Measurements from ENCODE around the gene FAM76A.
A peak's percentile ranks its signal among the peaks of the same experiment; 100 is the strongest.
"Not testable (repeated sequence)": the region's sequence is repeated elsewhere in the genome, so short reads cannot be mapped to it uniquely, and the experiment has no call there.

The FAM76A gene

GRCh38 chr1:27724961-27725373 is 794 bp upstream of the FAM76A start:
- DNase-seq (ENCODE audit: low read depth in 1 of 2, low spot score in 1 of 2) = no peak

GRCh38 chr1:27726173-27727044 is 648 bp downstream of the FAM76A start:
- peak in 1 of 2 donors; percentile 12 for DNase-seq (ENCODE audit: low read depth in 1 of 2, low spot score in 1 of 2)

DNA sequence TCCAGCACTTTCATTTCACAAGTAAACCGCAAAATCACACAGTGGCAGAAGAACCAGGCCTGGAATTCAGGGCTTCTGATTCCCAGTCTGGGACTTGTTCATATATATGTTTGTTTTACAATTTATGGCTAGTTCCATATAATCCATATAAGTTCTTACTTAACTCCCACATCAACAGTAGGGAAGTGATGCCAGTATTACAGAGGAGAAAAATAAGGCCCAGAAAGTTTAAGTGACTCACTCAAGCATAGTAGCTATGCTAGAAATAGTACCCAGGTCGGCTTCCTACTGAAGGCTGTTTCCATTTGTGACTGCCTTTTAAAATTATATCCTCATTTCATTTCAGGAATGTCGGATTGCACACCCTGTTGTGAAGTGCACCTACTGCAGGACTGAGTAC is 1.4 kb downstream of the FAM76A start:
- DNase-seq (ENCODE audit: low read depth in 1 of 2, low spot score in 1 of 2) = no peak

GRCh38 chr1:27736252-27736651 is 10.5 kb downstream of the FAM76A start:
- no peak for DNase-seq (ENCODE audit: low read depth in 1 of 2, low spot score in 1 of 2)

DNA sequence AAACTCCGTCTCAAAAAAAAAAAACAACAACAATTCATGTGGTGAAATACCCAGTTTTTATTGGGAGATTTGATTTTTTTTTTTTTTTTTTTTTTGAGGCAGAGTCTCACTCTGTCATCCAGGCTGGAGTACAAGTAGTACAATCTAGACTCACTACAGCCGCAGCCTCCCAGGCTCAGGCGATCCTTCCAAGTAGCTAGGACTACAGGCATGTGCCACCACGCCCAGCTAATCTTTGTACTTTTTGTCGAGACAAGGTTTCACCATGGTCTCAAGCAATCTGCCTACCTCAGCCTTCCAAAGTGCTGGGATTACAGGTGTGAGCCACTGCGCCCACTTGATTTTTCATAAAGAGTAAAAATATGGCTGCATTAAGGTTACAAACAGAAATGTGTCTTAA is 15.4 kb downstream of the FAM76A start:
- DNase-seq (ENCODE audit: low read depth in 1 of 2, low spot score in 1 of 2) = no peak

- no peak for DNase-seq (ENCODE audit: low read depth in 1 of 2, low spot score in 1 of 2)
These were observed 18.8 kb downstream of the FAM76A start for GRCh38 chr1:27744556-27744955.

DNA sequence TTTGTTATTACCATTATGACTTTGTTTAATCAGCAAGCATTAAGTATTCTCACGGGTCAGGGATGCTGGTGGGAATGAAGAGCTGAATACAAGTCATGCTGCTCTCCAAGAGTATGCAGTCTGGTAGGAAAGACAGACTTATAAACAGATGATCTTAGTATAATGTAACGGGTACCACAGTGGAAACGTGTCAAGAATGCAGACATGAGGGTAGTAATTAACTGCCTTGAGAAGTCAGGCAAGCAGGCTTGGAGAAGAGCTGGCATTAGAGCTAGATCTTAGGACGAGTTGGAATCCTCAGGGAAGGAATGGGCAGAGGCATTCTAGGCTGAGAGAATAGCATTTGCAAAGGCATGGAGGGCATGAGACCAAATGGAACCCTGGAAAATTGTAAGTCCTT is 19.7 kb downstream of the FAM76A start:
- DNase-seq (ENCODE audit: low read depth in 1 of 2, low spot score in 1 of 2) = no peak

DNA sequence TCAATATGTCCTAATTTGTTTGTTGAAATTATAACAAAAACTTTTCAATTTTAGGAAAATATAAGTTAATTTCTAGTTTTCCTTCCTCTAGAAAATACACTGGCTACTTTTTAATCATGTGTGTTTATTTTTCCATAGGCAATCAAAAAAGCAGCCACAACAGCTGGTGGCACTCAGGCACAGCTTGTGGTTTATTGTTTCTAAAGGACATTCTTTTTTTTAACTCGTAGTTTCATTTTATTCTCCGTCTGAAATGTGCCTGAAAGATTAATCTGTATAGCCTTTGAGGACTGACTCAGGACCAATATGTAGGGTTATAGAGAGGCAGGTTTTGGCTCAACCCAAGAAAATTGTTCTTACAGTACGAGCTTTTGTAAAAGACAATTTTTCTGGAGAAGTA is 26.6 kb downstream of the FAM76A start:
- DNase-seq (ENCODE audit: low read depth in 1 of 2, low spot score in 1 of 2) = no peak

DNA sequence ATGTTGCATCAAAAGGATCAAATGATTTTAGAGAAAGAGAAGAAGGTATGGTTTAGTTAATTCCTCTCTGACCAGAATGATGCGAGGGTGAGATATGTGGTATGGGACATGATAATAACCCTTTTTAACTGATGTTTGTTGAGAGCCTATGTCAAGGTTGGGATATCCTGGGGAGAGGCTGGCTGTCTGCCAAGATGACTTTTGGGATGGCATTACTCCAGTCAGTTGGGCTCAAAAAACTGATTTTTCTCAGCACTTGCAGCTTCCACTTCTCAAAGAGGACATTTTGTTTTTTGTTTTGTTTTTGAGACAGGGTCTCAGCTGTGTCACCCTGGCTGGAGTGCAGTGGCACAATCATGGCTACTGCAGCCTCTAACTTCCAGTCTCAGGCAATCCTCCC is 29.5 kb downstream of the FAM76A start:
- no peak for DNase-seq (ENCODE audit: low read depth in 1 of 2, low spot score in 1 of 2)

DNA sequence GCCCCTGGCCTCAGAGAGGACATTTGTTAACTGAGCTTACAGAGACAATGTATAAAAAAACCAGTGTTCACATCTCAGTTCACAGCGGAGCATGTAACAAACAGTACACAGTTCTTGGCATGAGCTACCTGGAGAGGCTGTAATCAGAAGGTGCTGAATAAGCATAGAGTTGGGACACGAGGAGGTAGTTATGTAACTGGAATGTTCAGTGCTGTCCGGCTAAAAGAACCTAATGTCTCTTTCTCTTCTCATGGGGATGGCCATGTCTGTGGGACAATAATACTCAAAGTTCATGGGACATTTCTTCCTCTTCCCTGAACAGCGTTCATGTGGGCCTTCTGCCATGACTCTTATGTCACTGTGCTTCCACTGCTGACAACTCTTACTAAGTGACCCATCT is 30.1 kb downstream of the FAM76A start:
- no peak for DNase-seq (ENCODE audit: low read depth in 1 of 2, low spot score in 1 of 2)

DNA sequence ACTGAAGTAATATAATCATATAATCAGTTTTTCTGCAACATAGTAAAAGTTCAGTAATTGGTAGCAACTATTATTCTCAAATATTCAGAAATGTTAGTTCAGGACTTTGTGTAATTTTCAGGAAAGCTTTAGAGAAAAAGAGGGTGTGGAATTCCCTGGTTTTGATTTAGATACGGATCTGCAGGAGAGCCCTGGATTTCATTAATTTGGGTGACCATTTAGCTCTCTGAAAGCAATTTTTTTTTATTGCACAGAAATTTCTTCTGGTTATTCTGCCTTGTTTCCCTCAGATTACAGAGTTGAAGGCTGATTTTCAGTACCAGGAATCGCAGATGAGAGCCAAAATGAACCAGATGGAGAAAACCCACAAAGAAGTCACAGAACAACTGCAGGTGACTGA is 33.5 kb downstream of the FAM76A start:
- DNase-seq (ENCODE audit: low read depth in 1 of 2, low spot score in 1 of 2) = no peak

DNA sequence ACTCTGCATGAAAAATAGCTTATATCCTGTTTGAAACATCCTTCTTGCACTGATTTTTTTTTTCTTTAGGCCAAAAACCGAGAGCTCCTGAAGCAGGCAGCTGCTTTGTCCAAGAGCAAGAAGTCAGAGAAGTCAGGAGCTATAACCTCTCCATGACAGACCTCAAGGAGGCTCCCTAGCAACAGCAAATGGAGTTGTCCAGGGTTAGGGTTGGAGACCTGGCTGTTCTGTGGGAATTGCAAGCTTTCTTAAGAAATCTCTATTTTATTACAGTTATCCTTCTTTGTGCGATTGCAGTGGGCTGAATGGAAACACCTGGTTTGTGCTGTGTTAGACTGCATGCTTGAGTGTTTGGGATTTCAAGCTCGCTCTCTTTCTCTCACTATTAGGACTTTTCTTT is 34.7 kb downstream of the FAM76A start:
- DNase-seq (ENCODE audit: low read depth in 1 of 2, low spot score in 1 of 2) = no peak

DNA sequence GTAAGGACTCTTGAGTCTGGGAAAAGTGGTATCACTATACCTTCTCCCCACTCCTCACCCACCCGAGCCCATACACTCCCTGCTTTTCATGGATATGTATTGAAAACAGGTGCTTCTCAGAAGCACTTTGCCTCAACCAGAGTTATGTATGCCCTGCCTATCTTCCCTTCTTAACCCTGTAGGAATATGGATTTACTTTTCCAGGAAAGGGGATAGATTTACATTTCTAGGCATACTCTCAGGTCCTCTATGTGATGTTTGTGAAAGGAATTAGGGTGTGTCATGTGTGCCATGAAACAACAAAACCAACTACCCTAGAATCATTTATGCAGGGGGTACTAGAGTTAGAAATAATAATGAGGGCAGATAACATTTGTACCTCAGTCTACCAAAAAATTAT is 36.3 kb downstream of the FAM76A start:
- DNase-seq (ENCODE audit: low read depth in 1 of 2, low spot score in 1 of 2) = no peak

DNA sequence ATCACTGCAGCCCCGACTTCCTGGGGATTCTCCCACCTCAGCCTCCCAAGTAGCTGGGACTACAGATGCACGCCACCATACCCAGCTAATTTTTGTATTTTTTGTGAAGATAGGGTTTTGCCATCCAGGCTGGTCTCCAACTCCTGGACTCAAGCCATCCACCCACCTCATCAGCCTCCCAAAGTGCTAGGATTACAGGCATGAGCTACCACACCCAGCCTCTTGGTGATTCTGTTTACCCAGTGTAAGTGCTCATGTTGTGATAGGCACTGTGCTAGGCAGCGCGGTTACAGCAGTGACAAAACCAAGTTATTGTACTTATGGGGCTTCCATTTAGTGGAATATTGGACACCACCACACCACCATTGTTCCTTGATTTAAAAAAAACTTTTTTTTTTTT is 37.6 kb downstream of the FAM76A start:
- no peak for DNase-seq (ENCODE audit: low read depth in 1 of 2, low spot score in 1 of 2)

DNA sequence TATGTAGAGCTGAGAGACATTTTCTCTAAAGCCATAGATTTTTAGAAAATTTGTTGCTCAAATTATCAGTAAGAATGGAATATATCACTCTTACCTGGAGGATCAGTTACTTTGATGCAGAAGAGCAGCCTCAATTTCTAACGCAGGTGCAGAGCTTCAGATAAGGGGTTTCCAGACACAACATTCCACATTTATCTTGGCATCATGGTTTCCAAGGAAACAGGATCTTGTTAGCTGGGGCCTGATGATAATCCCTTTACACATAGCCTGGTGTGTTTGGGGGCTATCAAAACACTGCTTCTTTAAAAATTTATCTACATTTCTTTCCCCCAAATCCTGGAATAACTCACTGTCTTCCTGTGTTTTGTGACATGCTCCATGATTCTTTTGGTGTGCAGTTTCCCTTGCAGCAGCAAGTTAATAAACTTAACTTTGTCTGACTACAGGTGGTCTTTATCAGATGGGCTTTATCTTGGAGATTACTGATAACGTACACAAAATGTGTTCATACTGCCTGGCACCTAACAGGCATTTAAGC is 44.6 kb downstream of the FAM76A start:
- no peak for DNase-seq (ENCODE audit: low read depth in 1 of 2, low spot score in 1 of 2)

GRCh38 chr1:27772036-27772931 is 46.5 kb downstream of the FAM76A start:
- DNase-seq (ENCODE audit: low read depth in 1 of 2, low spot score in 1 of 2) = no peak

DNA sequence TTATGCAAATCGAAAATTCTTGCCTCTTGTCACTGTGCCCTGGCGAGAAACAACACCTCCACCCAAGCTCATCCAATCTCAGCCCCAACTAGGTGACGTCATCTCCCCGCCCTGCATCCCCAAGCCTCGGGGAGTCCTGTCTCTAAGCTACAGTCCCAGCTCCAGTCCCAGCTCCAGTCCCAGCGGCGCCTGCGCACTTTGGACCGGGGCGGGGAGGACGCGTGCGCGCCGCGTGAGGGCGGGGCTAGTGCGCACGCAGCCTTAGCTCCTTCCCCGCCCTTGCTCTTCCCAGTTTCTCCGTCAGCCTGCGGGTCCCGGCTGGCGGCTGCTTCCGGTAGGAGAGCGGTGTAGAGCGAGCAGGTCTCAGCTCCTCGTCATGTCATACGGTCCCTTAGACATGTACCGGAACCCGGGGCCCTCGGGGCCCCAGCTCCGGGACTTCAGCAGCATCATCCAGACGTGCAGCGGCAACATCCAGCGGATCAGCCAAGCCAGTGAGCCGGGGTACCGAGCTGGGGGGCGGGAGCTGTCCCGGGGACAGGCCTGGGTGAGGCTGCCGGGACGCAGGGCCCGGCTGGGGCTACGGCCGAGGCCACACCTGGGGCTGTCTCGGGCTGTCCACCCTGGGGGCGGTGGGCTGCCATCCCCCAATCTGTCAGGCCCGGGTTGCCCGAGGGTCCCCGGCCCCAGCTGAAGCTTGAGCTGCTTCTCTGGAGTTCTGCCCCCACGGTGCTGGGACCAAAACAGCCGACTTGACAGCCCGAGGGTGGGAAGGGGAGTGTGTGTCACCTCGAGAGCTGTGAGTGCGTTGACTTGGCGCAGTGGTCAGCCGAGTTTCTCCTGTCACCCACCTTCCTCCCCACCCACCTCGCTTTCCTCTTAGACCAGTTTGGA is 47.4 kb downstream of the FAM76A start, which contains the start of gene STX12:
STX12 (plus strand) TSS at position 288 of the 894 bp plus-strand sequence; CDS start at position 377, 89 bp downstream.
- DNase-seq (ENCODE audit: low read depth in 1 of 2, low spot score in 1 of 2) = peak; percentile 96 to 97

DNA sequence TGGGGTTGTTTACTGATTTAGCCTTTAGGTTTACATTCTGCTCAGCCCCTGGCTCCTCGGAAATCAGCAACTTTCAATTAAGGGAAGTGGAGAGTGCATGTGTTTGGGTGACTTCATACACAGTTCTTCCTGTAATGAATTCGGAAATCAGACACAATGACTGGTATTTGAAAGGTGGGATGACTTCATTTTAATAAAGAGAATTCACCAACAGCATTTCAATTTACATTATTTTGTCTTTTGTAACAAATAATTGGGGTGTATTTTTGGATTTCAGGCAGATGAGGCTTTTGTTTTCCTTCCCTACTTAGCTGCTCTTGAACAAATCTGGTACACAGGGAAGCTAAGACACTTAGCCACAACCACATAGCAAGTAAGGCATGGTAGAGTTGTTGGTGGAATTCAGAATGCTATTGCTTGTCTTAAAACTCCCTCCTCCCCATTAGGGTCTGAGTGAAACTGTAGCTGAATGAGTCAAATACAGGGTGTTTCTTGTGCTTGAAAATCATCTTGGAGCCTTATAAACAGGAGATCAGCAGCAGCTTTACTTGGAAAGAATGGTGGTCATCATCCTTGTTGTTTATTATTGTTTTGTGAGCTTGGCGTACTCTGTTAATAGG is 48.2 kb downstream of the FAM76A start:
- DNase-seq (ENCODE audit: low read depth in 1 of 2, low spot score in 1 of 2) = no peak

DNA sequence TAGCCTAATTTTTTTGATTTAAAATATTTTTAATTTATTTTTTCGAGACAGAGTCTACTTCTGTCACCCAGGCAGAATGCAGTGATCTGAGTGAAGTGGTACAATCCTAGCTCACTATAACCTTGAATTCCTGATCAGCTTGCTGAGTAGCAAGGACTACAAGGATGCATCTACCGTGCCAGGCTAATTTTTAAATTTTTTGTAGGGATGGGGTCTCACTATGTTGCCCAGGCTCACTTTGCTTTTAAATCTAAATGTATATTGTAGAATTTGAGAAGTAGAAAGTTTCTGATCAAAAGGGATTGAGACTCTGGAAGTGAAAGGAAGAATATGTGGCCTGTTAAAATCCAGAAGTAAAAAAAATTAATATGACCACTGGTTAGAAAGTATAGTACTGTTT is 48.9 kb downstream of the FAM76A start:
- no peak for DNase-seq (ENCODE audit: low read depth in 1 of 2, low spot score in 1 of 2)

- not testable (repeated sequence) for DNase-seq (ENCODE audit: low read depth in 1 of 2, low spot score in 1 of 2)
These were observed 49.6 kb downstream of the FAM76A start for GRCh38 chr1:27775336-27775735.

Data from stimulated activated CD4-positive, alpha-beta T cell treated with anti-CD3 and anti-CD28 coated beads, Interleukin-15, amount 100 ng/mL, for 1 hour (primary cell).